Measurements from ENCODE around the gene CACNG1. TPM values are rescaled to one million over a fixed set of nuclear protein-coding genes. Genes with fewer than 3 reads are reported as not detected.

CACNG1 gene
- total RNA-seq, 1 experiment from 2014 or later, result not detected

- no peaks in the 10 kb centered on the region for H3K9me3 ChIP-seq (ENCODE audit: insufficient read depth, low read depth)
- H3F3A ChIP-seq (ENCODE audit: insufficient read depth, low read depth), result no peaks in the 10 kb centered on the region; the same call in 1 of the 2 replicates
- no peak overlapping the region for H3K4me3 ChIP-seq
- no peak for DNase-seq
- no peaks in the 10 kb centered on the region for H3K27me3 ChIP-seq (ENCODE audit: insufficient read depth, low read depth)
- no TSS peak for BruUV-seq (replicated peaks)
- no peaks in the 10 kb centered on the region for H3K4me1 ChIP-seq (replicated peaks; ENCODE audit: insufficient read depth)
- H3K36me3 ChIP-seq (ENCODE audit: low read depth), result no peaks in the 10 kb centered on the region
- H4K20me1 ChIP-seq (ENCODE audit: insufficient read depth), result no peaks in the 10 kb centered on the region
- CTCF ChIA-PET, result no interaction called here
- POLR2A ChIA-PET (ENCODE audit: unreplicated experiment), result no interaction called here
- no peak for TF ChIP-seq EZH2 (IDR thresholded peaks at IDR 0.05; ENCODE audit: low read depth)
- TF ChIP-seq CTCF (conservative IDR thresholded peaks at IDR 0.05), result no peak
- no peak overlapping the region for H3K27ac ChIP-seq
- no peak overlapping the region for H2AFZ ChIP-seq
- intact Hi-C loops (cut with micrococcal nuclease; ENCODE audit: unreplicated experiment), result no loop called here
- no peaks in the 10 kb centered on the region for H3K9me2 ChIP-seq (ENCODE audit: insufficient read depth)
- no peak overlapping the region for H3K4me2 ChIP-seq
- H3K79me2 ChIP-seq (ENCODE audit: low read depth), result no peaks in the 10 kb centered on the region
Observed at GRCh38 chr17:67022451-67022810, 21.9 kb upstream of the CACNG1 start.

GRCh38 chr17:67024736-67025135, 19.6 kb upstream of the CACNG1 start:
- DNase-seq, result no peak
- CTCF ChIA-PET, result no interaction called here
- H3K27me3 ChIP-seq (ENCODE audit: insufficient read depth, low read depth), result no peaks in the 10 kb centered on the region

GRCh38 chr17:67025216-67025792, 19.1 kb upstream of the CACNG1 start:
- POLR2A ChIA-PET (ENCODE audit: unreplicated experiment), result no interaction called here
- Histone ChIP-seq H3K9me3 (ENCODE audit: insufficient read depth, low read depth) (no peaks in the 10 kb centered on the region), H3K79me2 (ENCODE audit: low read depth) (no peaks in the 10 kb centered on the region), H4K20me1 (ENCODE audit: insufficient read depth) (no peaks in the 10 kb centered on the region), H3K36me3 (ENCODE audit: low read depth) (no peaks in the 10 kb centered on the region), H3K4me2 (no peak overlapping the region), H3K9me2 (ENCODE audit: insufficient read depth) (no peaks in the 10 kb centered on the region), H3K4me1 (replicated peaks; ENCODE audit: insufficient read depth) (no peaks in the 10 kb centered on the region), H3F3A (ENCODE audit: insufficient read depth, low read depth) (no peaks in the 10 kb centered on the region), H3K4me3 (no peak overlapping the region), H3K27ac (no peak overlapping the region), H3K27me3 (ENCODE audit: insufficient read depth, low read depth) (no peaks in the 10 kb centered on the region), H2AFZ (no peak overlapping the region)
- no peak for TF ChIP-seq EZH2 (IDR thresholded peaks at IDR 0.05; ENCODE audit: low read depth)
- TF ChIP-seq CTCF (conservative IDR thresholded peaks at IDR 0.05), result no peak
- BruUV-seq (replicated peaks), result no TSS peak
- DNase-seq, result peak in 1 of 2 experiments; percentile 60
- CTCF ChIA-PET, result interaction anchor here (0.6 kb wide), 1 partner anchor 220 kb away, joined by 3 read pairs; no protein-coding TSS in a partner anchor
- intact Hi-C loops (cut with micrococcal nuclease; ENCODE audit: unreplicated experiment), result no loop called here

More at GRCh38 chr17:67024736-67025135, 19.6 kb upstream of the CACNG1 start:
- no peak for TF ChIP-seq EZH2 (IDR thresholded peaks at IDR 0.05; ENCODE audit: low read depth)
- no peak for TF ChIP-seq CTCF (conservative IDR thresholded peaks at IDR 0.05)
- Histone ChIP-seq H3K4me3 (no peak overlapping the region), H3K36me3 (ENCODE audit: low read depth) (no peaks in the 10 kb centered on the region), H3K27ac (no peak overlapping the region), H3F3A (ENCODE audit: insufficient read depth, low read depth) (no peaks in the 10 kb centered on the region), H2AFZ (no peak overlapping the region), H3K4me2 (no peak overlapping the region), H3K4me1 (replicated peaks; ENCODE audit: insufficient read depth) (no peaks in the 10 kb centered on the region), H4K20me1 (ENCODE audit: insufficient read depth) (no peaks in the 10 kb centered on the region), H3K9me2 (ENCODE audit: insufficient read depth) (no peaks in the 10 kb centered on the region), H3K79me2 (ENCODE audit: low read depth) (no peaks in the 10 kb centered on the region), H3K9me3 (ENCODE audit: insufficient read depth, low read depth) (no peaks in the 10 kb centered on the region)
- intact Hi-C loops (cut with micrococcal nuclease; ENCODE audit: unreplicated experiment), result no loop called here
- no TSS peak for BruUV-seq (replicated peaks)
- POLR2A ChIA-PET (ENCODE audit: unreplicated experiment), result no interaction called here
